ENCODE data around the gene IL3. TPM values are rescaled to one million over a fixed set of nuclear protein-coding genes. Genes with fewer than 3 reads are reported as not detected.

IL3 gene
- total RNA-seq, 1 donor from 2014 or later, result 142 TPM

DNA sequence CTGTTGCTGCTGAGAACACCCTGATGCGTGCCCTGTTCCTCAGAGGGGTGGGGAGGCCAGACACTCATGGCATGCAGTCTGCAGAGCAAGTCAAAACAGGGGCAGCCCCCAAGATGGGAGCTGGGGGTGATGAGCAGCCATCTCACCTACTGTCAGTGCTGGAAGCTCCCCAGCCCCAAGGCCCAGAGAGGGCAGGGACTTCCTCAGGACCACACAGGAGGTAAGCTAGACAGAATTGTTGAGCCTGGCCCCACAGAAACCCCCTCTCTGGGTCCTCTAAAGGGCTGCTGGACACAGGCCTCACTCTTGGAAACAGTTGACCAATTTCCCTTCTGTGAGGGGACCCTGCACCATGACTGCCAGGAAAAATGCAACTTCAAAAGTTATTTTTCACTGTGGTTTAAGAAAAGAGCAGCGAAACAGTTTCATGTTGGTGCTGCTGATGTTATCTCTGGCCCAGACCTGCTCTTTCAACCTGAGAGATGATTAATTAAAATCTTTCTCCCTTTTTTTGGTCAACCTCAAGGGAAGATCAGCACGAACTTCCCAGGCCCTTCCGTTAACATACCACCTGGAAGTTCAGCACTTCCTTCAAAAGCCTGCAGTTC, 22.7 kb downstream of the IL3 start:
- Mint-ChIP-seq H3K27ac (peak overlapping the region; percentile 76), H3K4me3 (ENCODE audit: low read depth) (no peak overlapping the region), H3K36me3 (ENCODE audit: low read depth) (no peaks in the 10 kb centered on the region), H3K9me3 (no peaks in the 10 kb centered on the region), H3K4me1 (ENCODE audit: low read depth) (peaks cover 74% of the 10 kb centered on the region), H3K27me3 (ENCODE audit: low read depth) (no peaks in the 10 kb centered on the region)
- DNase-seq (ENCODE audit: low spot score), result no peak
- intact Hi-C loops (cut with micrococcal nuclease), result loop anchor here (1.0 kb wide), 3 partner anchors 12 to 16 kb away; no protein-coding TSS in a partner anchor

DNA sequence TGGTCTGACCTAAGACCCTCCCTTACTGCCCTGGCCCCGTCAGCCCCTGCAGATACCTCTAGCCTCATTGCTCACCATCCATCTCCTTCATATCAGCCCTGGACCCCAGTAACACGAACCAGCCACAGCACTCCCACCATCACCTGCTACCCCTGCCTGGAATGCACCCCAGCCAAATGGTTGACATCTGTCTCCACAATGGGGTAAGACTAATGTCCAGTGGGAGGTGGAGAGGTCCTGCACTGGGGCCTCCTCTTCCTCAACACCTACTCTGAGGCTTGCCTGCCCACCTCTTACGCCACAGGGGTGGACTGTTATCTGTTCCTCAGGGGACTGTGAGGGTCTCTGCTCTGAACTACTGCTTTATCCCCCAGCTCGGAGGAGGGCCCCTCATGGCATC, 25.2 kb downstream of the IL3 start:
- no peak for DNase-seq (ENCODE audit: low spot score)
- H3K4me1 Mint-ChIP-seq (ENCODE audit: low read depth), result peaks cover 77% of the 10 kb centered on the region
- intact Hi-C loops (cut with micrococcal nuclease), result no loop called here
- H3K4me3 Mint-ChIP-seq (ENCODE audit: low read depth), result no peak overlapping the region
- no peaks in the 10 kb centered on the region for H3K27me3 Mint-ChIP-seq (ENCODE audit: low read depth)
- H3K9me3 Mint-ChIP-seq, result peaks cover 9% of the 10 kb centered on the region
- H3K27ac Mint-ChIP-seq, result peak overlapping the region; percentile 65
- H3K36me3 Mint-ChIP-seq (ENCODE audit: low read depth), result peaks cover 4% of the 10 kb centered on the region

DNA sequence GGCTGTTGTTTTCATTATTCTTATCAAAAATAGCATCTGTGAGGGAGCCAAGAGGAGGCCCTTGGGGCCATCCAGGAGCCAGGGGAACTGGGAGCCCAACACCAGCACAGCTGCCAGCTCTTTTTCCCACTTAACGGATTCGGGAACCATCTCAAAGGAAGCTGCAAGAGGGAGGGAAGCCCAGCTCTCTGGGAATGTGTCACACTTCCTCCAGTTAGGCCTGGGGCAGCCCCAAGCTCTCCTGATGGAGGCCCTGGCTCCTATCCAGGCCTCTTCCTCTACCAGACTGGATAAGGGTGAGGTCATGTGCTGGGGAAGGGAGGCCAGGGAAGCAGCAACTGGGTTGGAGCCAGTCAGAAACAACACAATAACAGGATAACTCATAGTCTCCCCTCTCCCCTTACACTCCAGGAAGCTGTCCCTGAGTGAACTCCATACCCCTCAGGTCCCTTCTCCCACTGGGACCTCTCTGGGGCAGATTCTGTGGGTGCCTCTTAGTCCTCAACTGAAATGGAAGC, 25.9 kb downstream of the IL3 start:
- Mint-ChIP-seq H3K27me3 (ENCODE audit: low read depth) (no peaks in the 10 kb centered on the region), H3K9me3 (peaks cover 9% of the 10 kb centered on the region), H3K4me1 (ENCODE audit: low read depth) (peaks cover 74% of the 10 kb centered on the region), H3K27ac (peak overlapping the region; percentile 51), H3K36me3 (ENCODE audit: low read depth) (peaks cover 4% of the 10 kb centered on the region), H3K4me3 (ENCODE audit: low read depth) (no peak overlapping the region)
- no peak for DNase-seq (ENCODE audit: low spot score)
- intact Hi-C loops (cut with micrococcal nuclease), result no loop called here

DNA sequence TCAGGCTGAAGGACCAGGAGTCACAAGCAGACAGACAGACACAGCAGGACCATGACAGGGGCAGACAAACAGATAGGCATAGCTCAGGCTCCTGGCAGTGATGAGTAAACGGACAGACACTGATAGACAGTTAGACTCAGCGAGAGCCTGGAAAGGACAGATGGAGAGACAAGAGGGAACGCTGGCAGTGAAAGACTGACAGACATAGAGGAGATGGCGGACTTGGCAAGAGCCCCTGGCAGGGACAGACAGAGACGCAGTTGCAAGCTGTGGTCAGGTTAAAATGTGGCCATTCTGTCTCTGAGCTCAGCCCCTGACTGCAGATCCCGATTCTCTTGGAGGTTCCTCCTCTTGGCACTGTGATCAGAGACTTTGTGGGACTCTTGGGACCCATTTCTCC, 26.7 kb downstream of the IL3 start:
- peaks cover 9% of the 10 kb centered on the region for H3K9me3 Mint-ChIP-seq
- H3K36me3 Mint-ChIP-seq (ENCODE audit: low read depth), result peaks cover 9% of the 10 kb centered on the region
- peaks cover 70% of the 10 kb centered on the region for H3K4me1 Mint-ChIP-seq (ENCODE audit: low read depth)
- DNase-seq (ENCODE audit: low spot score), result no peak
- no peaks in the 10 kb centered on the region for H3K27me3 Mint-ChIP-seq (ENCODE audit: low read depth)
- peak overlapping the region; percentile 42 for H3K27ac Mint-ChIP-seq
- intact Hi-C loops (cut with micrococcal nuclease), result no loop called here
- no peak overlapping the region for H3K4me3 Mint-ChIP-seq (ENCODE audit: low read depth)

DNA sequence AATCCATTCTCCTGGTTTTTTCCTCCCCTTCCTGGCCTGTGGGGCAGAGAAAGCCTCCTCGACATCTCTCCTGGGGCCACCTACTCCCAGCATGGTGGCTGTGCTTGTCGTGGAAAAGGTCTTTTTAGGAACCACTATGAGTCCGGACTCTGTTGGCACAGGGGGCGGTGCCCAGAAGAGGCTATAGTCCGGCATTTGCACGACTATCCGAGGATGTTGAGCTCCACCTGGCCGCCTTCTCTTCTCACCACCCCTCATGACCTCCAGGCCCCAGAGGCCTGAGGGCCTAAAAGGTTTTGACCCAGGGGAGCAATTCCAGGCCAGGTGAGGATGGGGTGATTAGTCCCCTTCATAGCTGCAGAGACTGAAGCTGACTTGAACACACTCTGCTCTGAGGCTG, 27.2 kb downstream of the IL3 start:
- DNase-seq (ENCODE audit: low spot score), result no peak
- no peak overlapping the region for H3K4me3 Mint-ChIP-seq (ENCODE audit: low read depth)
- peaks cover 9% of the 10 kb centered on the region for H3K36me3 Mint-ChIP-seq (ENCODE audit: low read depth)
- no peak overlapping the region for H3K27ac Mint-ChIP-seq
- peaks cover 9% of the 10 kb centered on the region for H3K9me3 Mint-ChIP-seq
- H3K27me3 Mint-ChIP-seq (ENCODE audit: low read depth), result no peaks in the 10 kb centered on the region
- H3K4me1 Mint-ChIP-seq (ENCODE audit: low read depth), result peaks cover 65% of the 10 kb centered on the region
- intact Hi-C loops (cut with micrococcal nuclease), result no loop called here

DNA sequence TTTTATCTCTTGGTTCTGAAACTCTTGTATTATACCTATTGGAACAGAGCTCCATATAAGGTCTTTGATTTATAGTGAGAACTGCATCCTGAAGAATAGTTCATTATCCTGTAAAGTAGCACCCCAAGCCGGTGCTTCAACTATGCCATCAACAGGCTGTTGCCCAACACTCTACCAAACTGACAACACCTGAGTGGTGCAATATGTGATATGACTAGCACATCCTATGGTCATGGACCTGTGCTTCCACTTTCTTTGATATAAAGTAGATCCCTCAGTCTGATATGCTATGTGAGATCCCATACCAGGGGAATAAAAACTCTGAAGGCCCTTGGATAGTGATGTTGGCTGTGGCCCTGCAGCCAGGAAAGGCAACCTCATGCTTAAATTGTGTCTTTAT, 28.9 kb downstream of the IL3 start:
- DNase-seq (ENCODE audit: low spot score), result no peak
- Mint-ChIP-seq H3K36me3 (ENCODE audit: low read depth) (peaks cover 9% of the 10 kb centered on the region), H3K4me3 (ENCODE audit: low read depth) (no peak overlapping the region), H3K27me3 (ENCODE audit: low read depth) (no peaks in the 10 kb centered on the region), H3K9me3 (peaks cover 9% of the 10 kb centered on the region), H3K4me1 (ENCODE audit: low read depth) (peaks cover 63% of the 10 kb centered on the region), H3K27ac (no peak overlapping the region)
- intact Hi-C loops (cut with micrococcal nuclease), result no loop called here

DNA sequence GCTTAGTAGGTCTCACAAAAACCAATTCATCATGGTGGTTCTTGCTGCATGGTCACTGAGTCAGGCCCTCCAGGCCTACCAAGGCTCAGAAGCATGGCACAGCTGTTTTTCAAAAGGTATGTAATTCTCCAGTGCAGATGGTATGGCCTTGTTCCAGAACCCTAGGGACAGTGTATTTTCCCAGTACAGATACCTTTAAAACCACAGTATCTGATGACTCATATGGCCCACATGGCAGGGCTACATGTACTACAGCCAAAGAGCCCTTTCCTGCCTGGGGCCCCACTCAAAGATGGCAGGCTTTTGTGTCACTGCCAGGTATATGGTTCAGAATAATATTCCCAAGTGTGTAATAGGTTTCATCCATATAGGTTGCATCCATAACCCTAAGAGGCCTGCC, 29.7 kb downstream of the IL3 start:
- H3K4me3 Mint-ChIP-seq (ENCODE audit: low read depth), result no peak overlapping the region
- peaks cover 9% of the 10 kb centered on the region for H3K9me3 Mint-ChIP-seq
- intact Hi-C loops (cut with micrococcal nuclease), result no loop called here
- H3K27me3 Mint-ChIP-seq (ENCODE audit: low read depth), result no peaks in the 10 kb centered on the region
- peaks cover 64% of the 10 kb centered on the region for H3K4me1 Mint-ChIP-seq (ENCODE audit: low read depth)
- H3K27ac Mint-ChIP-seq, result peak overlapping the region; percentile 78
- no peak for DNase-seq (ENCODE audit: low spot score)
- peaks cover 9% of the 10 kb centered on the region for H3K36me3 Mint-ChIP-seq (ENCODE audit: low read depth)

DNA sequence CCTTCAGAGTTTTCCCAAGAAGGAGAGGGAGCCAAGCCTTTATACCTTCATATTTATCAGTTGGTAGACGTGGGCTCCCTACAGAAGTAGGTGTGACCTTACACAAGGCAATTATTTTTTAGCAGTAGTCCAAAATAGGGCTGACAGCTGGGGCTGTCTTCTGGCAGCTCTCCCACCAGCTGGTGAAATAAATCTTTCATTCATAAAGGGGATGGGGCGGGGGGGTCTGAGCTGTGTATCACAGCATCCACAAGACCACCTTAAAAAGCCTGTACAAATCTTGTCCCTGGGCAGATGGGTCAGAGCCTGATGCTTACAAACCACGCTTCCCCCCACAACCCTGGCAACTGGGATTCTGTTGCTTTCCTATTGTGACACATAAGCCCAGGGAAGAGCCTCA, 32.8 kb downstream of the IL3 start:
- intact Hi-C loops (cut with micrococcal nuclease), result no loop called here

DNA sequence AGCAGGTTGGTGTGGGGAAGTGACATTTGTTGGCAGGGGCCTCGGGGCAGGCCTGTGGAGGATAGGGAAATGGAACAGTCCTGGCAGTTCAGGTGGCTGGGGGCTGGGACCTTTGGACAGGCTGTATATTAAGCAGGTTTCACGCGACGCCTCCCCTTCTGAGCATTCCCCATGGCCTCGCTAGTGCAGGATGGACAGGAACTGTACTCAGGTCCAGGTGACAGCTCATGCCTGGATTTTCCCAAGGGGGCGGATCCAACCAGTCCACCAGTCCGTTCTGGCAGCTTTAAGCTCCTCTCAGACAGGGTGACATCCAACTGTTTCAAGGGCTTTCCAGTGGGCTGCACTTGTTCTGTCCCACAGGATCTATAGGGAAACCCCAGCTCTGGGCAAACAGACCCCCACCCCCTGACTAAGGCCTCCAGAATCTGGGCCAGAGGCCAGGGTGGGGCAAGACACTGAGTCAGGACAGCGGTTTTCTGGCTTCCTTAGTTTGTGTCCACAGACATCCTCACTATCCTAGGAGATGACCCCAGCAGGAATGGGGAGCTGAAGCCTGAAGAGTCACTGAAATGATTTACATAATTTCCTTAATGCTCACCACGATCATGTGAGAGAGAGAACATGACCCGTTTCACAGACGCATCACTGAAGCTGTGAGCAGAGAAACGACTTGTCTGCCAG, 34.1 kb downstream of the IL3 start:
- Mint-ChIP-seq H3K9me3 (peaks cover 5% of the 10 kb centered on the region), H3K36me3 (ENCODE audit: low read depth) (peaks cover 20% of the 10 kb centered on the region), H3K27ac (peak overlapping the region; percentile 77), H3K4me3 (ENCODE audit: low read depth) (no peak overlapping the region), H3K4me1 (ENCODE audit: low read depth) (peaks cover 70% of the 10 kb centered on the region), H3K27me3 (ENCODE audit: low read depth) (no peaks in the 10 kb centered on the region)
- no peak for DNase-seq (ENCODE audit: low spot score)
- intact Hi-C loops (cut with micrococcal nuclease), result loop anchor here (1.0 to 5.0 kb wide), 3 partner anchors 11 to 817 kb away; no protein-coding TSS in a partner anchor

More for the DNA sequence above, 32.8 kb downstream of the IL3 start:
- Mint-ChIP-seq H3K4me1 (ENCODE audit: low read depth) (peaks cover 69% of the 10 kb centered on the region), H3K4me3 (ENCODE audit: low read depth) (no peak overlapping the region), H3K27me3 (ENCODE audit: low read depth) (no peaks in the 10 kb centered on the region), H3K9me3 (peaks cover 9% of the 10 kb centered on the region), H3K27ac (no peak overlapping the region), H3K36me3 (ENCODE audit: low read depth) (peaks cover 18% of the 10 kb centered on the region)
- DNase-seq (ENCODE audit: low spot score), result no peak

DNA sequence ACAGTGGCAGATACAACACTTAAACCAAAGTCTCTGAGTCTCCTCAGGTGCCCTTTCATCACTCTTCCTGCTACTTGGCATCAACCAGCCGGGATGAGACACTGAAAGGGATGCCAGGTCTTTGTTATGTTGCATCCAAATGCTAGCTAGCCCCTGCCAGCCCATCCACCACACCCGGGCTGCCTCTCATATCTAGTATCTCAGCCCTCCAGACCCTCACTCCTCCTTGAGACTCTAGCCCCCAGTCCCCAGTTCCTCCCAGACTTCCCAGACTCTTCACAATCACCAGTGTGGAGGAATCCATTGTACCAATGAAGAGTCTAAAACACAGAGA, 34.6 kb downstream of the IL3 start:
- Mint-ChIP-seq H3K4me1 (ENCODE audit: low read depth) (peaks cover 70% of the 10 kb centered on the region), H3K9me3 (peaks cover 1% of the 10 kb centered on the region), H3K4me3 (ENCODE audit: low read depth) (no peak overlapping the region), H3K27me3 (ENCODE audit: low read depth) (no peaks in the 10 kb centered on the region), H3K27ac (peak overlapping the region; percentile 77), H3K36me3 (ENCODE audit: low read depth) (peaks cover 17% of the 10 kb centered on the region)
- intact Hi-C loops (cut with micrococcal nuclease), result loop anchor here (1.0 to 5.0 kb wide), 3 partner anchors 12 to 818 kb away; no protein-coding TSS in a partner anchor
- DNase-seq (ENCODE audit: low spot score), result no peak

DNA sequence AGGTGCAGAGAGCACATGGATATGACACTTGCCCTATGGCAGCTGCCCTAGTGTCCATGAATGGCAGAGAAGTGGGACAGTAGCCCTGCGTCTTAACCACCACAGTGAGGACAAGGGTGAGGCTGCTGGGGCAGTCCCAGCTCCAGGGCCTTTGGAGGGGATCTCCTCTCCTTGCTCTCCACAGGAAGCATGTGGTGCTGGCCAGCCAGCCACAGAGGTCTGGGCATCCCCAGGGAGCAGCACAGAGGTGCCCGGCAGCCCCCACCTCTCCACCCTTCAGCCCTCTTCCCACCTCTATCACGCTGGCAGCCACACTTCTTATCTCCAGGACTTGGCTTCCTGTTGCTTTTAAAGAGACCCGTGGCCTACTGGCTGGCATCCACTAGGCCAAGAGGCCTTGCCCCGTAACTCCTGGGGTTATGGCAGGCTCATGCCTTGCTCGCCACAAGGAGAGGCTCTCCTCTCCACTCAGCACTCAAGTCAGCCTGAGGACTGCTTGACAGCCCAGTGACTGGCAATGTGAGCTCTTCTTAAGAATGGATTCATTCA, 35.0 kb downstream of the IL3 start:
- intact Hi-C loops (cut with micrococcal nuclease), result loop anchor here (1.0 to 5.0 kb wide), 3 partner anchors 12 to 818 kb away; no protein-coding TSS in a partner anchor
- Mint-ChIP-seq H3K4me3 (ENCODE audit: low read depth) (no peak overlapping the region), H3K27ac (peak overlapping the region; percentile 77), H3K27me3 (ENCODE audit: low read depth) (no peaks in the 10 kb centered on the region), H3K4me1 (ENCODE audit: low read depth) (peaks cover 70% of the 10 kb centered on the region), H3K36me3 (ENCODE audit: low read depth) (peaks cover 16% of the 10 kb centered on the region), H3K9me3 (no peaks in the 10 kb centered on the region)
- no peak for DNase-seq (ENCODE audit: low spot score)

DNA sequence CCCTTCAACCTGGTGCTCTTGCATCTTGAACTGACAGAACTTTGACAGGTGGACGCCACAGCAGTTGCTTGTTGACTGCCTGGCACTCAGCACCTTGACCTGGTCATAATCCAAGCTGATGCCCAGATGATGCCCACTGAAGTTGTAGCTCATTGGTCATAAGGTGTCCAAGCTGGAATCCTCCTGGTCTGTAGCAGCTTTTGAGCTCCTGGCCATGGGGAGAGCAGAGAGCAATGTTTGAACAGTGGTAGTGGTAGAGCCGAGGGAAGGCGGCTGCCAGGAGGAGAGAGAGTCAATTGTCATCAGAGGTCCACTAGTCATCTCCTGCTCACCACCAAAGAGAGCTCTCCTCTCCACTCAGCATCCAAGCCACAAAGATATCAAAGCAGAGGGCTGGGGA, 36.4 kb downstream of the IL3 start:
- Mint-ChIP-seq H3K4me3 (ENCODE audit: low read depth) (no peak overlapping the region), H3K27ac (peak overlapping the region; percentile 43)
- intact Hi-C loops (cut with micrococcal nuclease), result loop anchor here (5.0 kb wide), 2 partner anchors 540 to 820 kb away; no protein-coding TSS in a partner anchor

DNA sequence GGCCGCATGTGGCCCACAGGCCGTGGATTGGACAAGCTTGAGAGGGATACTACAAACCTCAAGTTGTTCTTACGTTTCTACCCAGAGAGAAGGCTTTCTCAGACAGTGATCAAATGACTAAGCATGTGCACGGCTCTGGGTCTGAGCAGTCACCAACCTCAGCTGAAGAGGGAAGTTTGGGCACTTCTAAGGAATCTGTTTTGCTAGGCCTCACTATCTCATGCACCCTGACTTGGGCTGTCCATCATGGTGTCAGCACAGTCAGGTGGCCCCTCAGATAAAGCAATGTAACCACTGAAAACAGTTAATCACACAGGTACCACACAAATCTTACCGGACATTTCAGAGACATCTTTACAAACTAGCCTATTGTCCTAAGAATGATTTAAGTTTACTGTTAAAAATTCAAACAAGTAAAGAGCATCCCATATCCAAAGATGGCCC, 37.7 kb downstream of the IL3 start:
- H3K9me3 Mint-ChIP-seq, result no peaks in the 10 kb centered on the region
- H3K36me3 Mint-ChIP-seq (ENCODE audit: low read depth), result peaks cover 12% of the 10 kb centered on the region
- no peaks in the 10 kb centered on the region for H3K27me3 Mint-ChIP-seq (ENCODE audit: low read depth)
- intact Hi-C loops (cut with micrococcal nuclease), result loop anchor here (5.0 kb wide), 2 partner anchors 539 to 821 kb away; no protein-coding TSS in a partner anchor
- peaks cover 87% of the 10 kb centered on the region for H3K4me1 Mint-ChIP-seq (ENCODE audit: low read depth)
- peak; percentile 25 for DNase-seq (ENCODE audit: low spot score)
- H3K27ac Mint-ChIP-seq, result peak overlapping the region; percentile 99
- no peak overlapping the region for H3K4me3 Mint-ChIP-seq (ENCODE audit: low read depth)

More for the DNA sequence above, 36.4 kb downstream of the IL3 start:
- H3K36me3 Mint-ChIP-seq (ENCODE audit: low read depth), result peaks cover 12% of the 10 kb centered on the region
- no peaks in the 10 kb centered on the region for H3K27me3 Mint-ChIP-seq (ENCODE audit: low read depth)
- no peaks in the 10 kb centered on the region for H3K9me3 Mint-ChIP-seq
- peaks cover 75% of the 10 kb centered on the region for H3K4me1 Mint-ChIP-seq (ENCODE audit: low read depth)
- DNase-seq (ENCODE audit: low spot score), result no peak

Measured in activated T-helper 2 cell treated with anti-CD3 and anti-CD28 coated beads, Interferon-gamma antibody, Interleukin-2, Interleukin-4, amounts not matched to agents 10 μg/mL and 5 μg/mL and 100 μg/mL, durations not matched to agents 14 hours and 24 hours and 36 hours (primary cell).